ENCODE data around the gene ACIN1.

Gene ACIN1

GRCh38 chr14:23009483-23009938 is 85.4 kb downstream of the ACIN1 start:
- peaks cover 38% of the 10 kb centered on the region for H3K4me1 ChIP-seq (ENCODE audit: control insufficient read depth, insufficient read depth, low read length)
- peak overlapping the region; percentile 68 for H3K9ac ChIP-seq (ENCODE audit: low read depth, low read length)
- H3K36me3 ChIP-seq (ENCODE audit: insufficient read depth, low read length), result no peaks in the 10 kb centered on the region
- H3K4me2 ChIP-seq (ENCODE audit: low read length), result peak overlapping the region; percentile 85
- no peaks in the 10 kb centered on the region for H3K9me3 ChIP-seq (replicated peaks; ENCODE audit: low read length)
- peak overlapping the region; percentile 76 for H3K4me3 ChIP-seq (ENCODE audit: low read length)
- no peaks in the 10 kb centered on the region for H3K27me3 ChIP-seq (ENCODE audit: control insufficient read depth, insufficient read depth, low read length)

GRCh38 chr14:23008831-23009230 is 86.1 kb downstream of the ACIN1 start:
- Histone ChIP-seq H3K27me3 (ENCODE audit: control insufficient read depth, insufficient read depth, low read length) (no peaks in the 10 kb centered on the region), H3K36me3 (ENCODE audit: insufficient read depth, low read length) (no peaks in the 10 kb centered on the region), H3K4me1 (ENCODE audit: control insufficient read depth, insufficient read depth, low read length) (peaks cover 38% of the 10 kb centered on the region), H3K4me3 (ENCODE audit: low read length) (no peak overlapping the region), H3K4me2 (ENCODE audit: low read length) (peak overlapping the region; percentile 85), H3K9ac (ENCODE audit: low read depth, low read length) (no peak overlapping the region), H3K9me3 (replicated peaks; ENCODE audit: low read length) (no peaks in the 10 kb centered on the region)

All from skeletal muscle satellite cell (primary cell).